GM10847 (cell line): Measurements from ENCODE around the gene VWA8.

Source experiments
- POLR2A ChIP-seq: IDR thresholded peaks from 2 replicates; pipeline ENCODE4 v1.6.1; 2011; ENCODE audit not compliant: insufficient read length; ENCODE audit errors: extremely low read depth

The VWA8 gene

GRCh38 chr13:41567363-41567762, 393.5 kb downstream of the VWA8 start:
- no peak for TF ChIP-seq POLR2A

- no peak for TF ChIP-seq POLR2A
These were observed 395.1 kb downstream of the VWA8 start for GRCh38 chr13:41565846-41566245.

GRCh38 chr13:41565216-41565615, 395.7 kb downstream of the VWA8 start:
- no peak for TF ChIP-seq POLR2A

GRCh38 chr13:41563984-41564365, 396.9 kb downstream of the VWA8 start:
- TF ChIP-seq POLR2A = no peak

GRCh38 chr13:41563341-41563983, 397.4 kb downstream of the VWA8 start:
- no peak for TF ChIP-seq POLR2A

- no peak for TF ChIP-seq POLR2A
These were observed 398.2 kb downstream of the VWA8 start for GRCh38 chr13:41562541-41563178.

GRCh38 chr13:41562083-41562482, 398.8 kb downstream of the VWA8 start:
- no peak for TF ChIP-seq POLR2A

- no peak for TF ChIP-seq POLR2A
These were observed 399.7 kb downstream of the VWA8 start for GRCh38 chr13:41561170-41561569.

GRCh38 chr13:41558781-41559560, 401.9 kb downstream of the VWA8 start:
- no peak for TF ChIP-seq POLR2A

- no peak for TF ChIP-seq POLR2A
These were observed 403.2 kb downstream of the VWA8 start for GRCh38 chr13:41557719-41558118.

- no peak for TF ChIP-seq POLR2A
These were observed 406.1 kb downstream of the VWA8 start for GRCh38 chr13:41554626-41555386.

- TF ChIP-seq POLR2A = no peak
These were observed 406.7 kb downstream of the VWA8 start for GRCh38 chr13:41554180-41554579.

- TF ChIP-seq POLR2A = no peak
These were observed 408.9 kb downstream of the VWA8 start for GRCh38 chr13:41552031-41552430.

GRCh38 chr13:41550276-41550675, 410.6 kb downstream of the VWA8 start:
- no peak for TF ChIP-seq POLR2A

- no peak for TF ChIP-seq POLR2A
These were observed 411.4 kb downstream of the VWA8 start for GRCh38 chr13:41549491-41549890.
